ENCODE measurements around the gene ROR2.

ROR2 gene

DNA sequence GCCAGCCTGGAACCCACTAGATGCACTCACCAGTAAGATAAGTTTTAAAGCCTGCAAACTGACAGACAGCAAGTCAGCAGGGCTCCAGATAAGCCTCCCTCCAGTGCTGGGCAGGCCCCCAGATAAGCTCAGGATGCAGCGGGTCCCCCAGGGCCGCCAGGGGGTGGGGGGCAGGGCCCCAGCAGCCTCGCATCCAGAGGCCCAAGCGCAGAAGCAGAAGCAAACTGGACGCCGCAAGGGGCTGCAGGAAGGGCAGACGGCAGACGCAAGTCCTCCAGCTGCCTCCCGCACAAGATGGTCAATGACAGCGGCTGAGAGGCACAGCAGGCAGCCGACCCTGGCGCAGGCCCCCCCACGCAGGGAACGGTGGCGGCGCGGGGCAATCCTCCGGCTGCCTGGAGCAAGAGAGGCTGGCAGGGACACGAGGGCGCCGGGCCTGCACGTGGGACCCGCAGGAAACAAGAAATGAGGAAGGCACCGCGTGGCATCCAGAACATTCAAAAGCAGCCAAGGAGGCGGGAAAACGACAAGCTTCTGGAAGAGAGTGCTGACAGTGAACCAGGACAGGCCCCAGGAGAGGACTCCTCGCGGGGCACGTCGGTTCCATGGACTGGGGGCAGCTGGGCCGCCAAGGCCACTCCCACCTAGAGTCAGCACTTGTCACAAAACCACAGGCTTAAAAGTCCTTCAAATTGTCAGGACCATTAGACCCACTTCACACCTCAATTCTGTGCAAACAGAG, 49.8 kb downstream of the ROR2 start:
- no peak for DNase-seq (ENCODE audit: low read depth)

DNA sequence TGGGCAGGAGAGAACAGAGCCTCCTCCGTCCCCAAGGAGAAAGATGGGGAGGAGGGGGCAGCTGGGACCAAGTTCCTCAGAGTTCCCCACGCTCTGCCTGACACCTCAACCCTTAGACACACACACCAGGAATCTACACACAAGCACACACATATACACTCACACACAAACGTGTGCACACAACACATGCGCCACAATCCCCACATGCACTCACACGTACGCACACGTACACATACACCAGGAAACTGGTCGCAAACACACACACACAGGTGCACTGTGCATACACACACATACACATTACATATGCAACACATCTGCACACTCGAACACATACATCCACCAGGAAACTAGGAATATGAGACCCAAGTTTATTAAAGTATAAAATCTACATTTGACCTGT, 50.4 kb downstream of the ROR2 start:
- no peak for DNase-seq (ENCODE audit: low read depth)

DNA sequence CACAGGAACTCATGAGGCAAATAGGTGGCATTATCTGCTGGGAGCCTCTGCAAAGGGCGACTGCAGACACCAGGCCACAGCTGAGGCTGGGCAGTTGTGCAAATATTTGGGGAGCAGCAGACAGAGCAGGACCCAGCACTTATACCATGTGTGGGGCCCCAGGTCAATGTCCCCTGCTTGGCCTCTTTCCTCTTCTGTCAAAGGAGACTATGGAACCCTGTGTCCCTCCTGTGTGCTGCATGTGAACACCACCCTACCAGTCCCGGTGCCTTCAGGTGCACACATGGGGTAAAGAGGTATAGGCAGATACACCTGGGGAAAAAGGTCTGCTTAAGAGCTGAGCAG, 50.8 kb downstream of the ROR2 start:
- no peak for DNase-seq (ENCODE audit: low read depth)

DNA sequence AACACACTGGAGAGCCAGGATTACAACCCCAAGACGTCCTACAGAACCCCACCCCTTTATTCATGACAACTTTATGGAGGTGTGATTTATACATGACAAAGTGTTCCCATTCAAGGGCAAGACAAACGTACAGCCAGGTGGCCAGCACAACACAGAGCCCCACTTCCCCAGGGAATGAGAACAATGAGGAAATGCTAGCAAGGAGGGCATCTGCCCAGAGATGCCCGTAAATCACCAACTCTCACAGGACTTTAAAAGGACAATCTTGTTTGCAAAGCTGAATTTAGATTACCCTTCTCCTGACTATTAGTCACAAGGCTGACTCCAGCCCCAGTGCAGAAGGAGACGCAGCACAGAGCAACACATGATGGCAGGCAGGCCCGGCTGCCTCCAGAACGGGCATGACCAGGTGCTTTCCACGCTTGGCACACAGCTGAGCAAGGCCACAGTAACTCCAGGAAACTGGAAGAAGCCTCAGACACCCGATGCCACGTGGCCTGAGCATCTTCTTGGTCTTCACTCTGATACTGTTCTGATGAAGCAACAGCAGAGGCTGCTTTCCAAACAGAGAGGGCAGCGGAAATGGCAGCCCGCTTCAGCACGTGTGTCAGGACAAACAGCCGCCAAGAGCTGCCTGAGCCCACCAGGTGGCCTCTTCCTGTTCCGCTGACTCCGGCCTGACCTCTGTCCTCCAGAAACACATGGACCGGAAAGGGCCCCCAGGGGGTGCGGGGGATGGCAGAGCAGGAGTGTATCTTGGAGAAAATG, 51.4 kb downstream of the ROR2 start:
- no peak for DNase-seq (ENCODE audit: low read depth)

DNA sequence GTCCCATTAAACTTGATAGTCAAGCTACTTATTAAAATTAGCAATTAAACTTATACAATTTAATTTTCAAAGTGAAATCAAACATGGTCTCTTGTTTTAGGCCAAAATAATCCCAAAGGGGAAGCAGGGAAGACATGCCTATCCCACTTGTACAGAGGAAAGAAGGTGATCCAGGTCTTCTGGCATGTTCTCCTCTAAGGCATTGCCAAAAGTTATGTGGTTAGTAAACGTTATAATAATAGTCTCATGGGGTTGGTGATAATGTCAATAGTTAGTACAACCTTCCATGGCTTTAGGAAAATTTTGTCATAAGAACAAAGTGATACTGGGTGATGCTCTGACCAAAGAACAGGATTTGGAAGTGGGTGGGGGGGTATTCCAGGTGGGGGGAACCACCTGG, 52.8 kb downstream of the ROR2 start:
- DNase-seq (ENCODE audit: low read depth): no peak

DNA sequence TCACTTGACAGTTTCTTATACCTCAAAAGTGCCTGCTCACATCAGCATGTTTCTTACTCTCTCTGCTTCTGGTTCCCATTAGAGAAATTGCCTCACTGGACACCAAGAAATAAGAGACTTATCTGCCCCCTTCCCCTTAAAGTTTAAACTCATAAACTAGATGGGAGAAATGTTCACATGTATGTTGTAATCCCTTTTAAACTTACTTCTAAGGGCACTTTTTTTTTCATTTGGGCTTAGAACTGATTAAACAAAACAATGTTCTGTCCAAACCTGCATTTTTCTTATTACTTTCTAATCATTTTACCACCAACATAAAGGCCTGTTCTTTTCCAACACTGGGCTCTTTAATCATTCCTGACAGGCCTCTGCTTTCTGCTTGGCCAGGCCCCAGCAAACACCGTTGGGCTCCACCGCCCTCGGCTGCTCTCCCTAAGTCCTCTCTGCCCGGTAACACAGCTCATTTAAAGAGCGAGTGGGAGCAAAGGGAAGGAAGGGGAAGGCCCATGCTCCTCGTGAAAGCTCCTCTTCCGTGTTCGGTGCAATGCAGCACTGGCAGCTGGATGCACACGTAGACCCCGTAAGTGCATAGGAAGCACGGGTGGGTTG, 53.4 kb downstream of the ROR2 start:
- no peak for DNase-seq (ENCODE audit: low read depth)

DNA sequence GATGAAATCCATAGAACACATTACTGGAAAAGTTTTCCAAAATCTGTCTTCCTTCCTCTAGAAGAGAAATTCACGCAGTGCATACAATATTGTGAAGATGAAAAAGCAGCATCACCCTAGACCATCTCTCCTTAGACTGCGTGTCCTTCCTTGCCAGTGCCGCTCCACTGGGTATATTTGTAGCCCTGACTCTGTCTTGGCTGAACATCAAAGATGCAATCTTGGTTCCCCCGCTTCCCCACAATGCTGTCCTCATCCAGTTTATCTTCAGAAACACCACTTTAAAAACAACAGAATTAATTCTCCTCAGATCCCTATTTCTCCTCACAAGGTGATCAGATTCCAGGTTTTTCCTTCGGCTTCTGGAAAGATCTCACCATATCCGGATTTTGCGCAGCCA, 53.9 kb downstream of the ROR2 start:
- no peak for DNase-seq (ENCODE audit: low read depth)

DNA sequence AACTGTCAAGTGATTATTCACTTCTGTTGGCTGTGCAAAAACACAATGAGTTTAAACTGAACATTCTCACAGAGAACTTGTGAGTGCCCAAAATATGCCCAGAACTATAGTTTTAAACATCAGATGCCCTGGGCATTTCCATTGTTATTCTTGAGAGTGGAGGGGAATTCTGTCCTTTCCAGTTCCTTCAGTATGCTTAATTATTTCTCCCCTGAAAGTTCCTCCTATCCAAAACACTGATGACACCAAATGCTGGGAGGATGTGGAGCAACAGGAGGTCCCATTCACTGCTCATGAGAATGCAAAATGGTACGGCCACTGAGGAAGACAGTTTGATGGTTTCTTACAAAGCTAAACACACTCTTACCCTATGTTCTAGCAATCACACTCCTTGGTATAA, 55.5 kb downstream of the ROR2 start:
- DNase-seq (ENCODE audit: low read depth): no peak

DNA sequence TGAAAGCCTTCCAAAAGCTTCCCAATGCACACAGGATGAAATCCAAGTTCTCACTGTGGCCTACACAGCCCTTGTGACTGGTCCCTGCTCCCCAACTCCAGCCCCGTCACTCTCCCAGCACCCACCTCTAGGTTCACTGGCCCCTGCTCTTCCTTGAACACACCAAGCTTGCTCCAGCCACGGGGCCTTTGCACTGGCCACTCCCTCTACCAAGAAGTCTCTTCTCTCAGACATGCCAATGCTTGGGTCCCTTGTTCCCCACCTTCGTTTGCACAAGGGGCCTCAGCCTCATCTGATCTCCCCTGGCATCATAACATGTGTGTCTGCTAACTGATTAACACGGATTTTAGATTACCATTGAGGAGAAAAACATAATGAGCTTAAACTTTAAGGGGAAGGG, 56.0 kb downstream of the ROR2 start:
- no peak for DNase-seq (ENCODE audit: low read depth)

DNA sequence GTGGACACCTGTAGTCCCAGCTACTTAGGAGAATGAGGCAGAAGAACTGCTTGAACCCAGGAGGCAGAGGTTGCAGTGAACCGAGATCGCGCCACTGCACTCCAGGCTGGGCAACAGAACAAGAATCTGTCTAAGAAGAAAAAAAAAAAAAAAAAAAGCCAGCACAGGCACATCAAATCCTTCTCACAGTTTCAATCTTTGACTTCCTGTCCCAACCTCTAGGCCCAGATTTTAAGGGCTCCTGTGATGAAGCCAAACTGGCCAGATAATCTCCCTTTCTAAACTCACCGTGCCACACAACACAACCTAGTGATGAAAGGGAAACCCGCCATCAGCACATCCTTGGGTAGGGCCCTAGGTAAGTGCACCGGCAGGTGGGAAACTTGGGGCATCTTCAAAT, 58.1 kb downstream of the ROR2 start:
- DNase-seq (ENCODE audit: low read depth): no peak

DNA sequence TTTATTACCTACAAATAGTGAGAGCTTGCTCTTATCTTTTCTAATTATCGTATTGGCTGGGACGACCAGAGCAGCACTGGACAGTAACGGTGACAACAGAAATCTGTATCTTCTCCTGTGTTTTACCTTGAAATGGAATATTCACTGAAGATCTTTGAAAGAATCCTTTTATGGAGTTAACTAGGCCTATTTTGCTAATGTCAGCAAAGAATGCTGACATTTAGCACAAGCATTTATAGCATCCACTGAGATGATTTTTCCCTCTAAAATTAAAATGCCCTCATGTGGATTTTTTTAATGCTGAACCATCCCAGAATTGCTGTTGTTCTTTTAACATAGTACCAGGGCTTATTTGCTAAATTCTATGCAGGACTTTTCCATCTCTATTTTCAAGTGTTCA, 59.4 kb downstream of the ROR2 start:
- DNase-seq (ENCODE audit: low read depth): no peak

DNA sequence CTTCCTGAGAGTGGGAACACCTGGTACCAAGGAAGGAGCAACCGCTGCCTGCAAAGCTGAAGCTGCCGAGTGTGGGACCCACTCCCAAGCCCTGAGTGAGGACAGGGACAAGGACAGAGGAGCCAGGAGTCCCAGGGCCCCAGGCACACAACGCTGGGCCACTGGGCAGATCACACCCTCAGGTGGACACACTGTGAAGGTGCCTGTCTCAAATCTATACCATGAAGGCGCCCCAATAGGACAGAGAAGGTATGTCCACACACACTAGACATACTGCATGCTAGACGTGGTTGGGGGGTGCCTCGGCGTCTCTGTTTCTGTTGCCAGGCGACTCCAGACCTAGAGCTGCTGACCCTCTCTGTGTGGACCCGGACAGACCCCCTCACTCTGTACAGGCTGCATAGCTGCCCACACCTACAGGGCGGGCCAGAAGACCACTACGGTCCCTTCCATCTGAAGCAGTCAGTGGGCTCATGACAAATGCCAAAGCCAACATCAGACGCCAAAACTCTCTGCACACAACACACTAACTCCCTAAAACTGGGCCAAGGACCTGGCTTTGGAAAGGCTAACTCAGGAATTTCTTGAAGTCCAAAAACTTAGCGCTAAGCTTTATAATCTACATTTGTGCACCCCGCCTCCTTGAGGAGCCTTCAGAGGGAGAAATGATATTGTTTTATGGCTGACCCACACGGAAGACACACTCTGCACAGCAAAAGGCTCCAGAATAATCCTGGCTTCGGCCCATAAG, 60.7 kb downstream of the ROR2 start:
- DNase-seq (ENCODE audit: low read depth): no peak

DNA sequence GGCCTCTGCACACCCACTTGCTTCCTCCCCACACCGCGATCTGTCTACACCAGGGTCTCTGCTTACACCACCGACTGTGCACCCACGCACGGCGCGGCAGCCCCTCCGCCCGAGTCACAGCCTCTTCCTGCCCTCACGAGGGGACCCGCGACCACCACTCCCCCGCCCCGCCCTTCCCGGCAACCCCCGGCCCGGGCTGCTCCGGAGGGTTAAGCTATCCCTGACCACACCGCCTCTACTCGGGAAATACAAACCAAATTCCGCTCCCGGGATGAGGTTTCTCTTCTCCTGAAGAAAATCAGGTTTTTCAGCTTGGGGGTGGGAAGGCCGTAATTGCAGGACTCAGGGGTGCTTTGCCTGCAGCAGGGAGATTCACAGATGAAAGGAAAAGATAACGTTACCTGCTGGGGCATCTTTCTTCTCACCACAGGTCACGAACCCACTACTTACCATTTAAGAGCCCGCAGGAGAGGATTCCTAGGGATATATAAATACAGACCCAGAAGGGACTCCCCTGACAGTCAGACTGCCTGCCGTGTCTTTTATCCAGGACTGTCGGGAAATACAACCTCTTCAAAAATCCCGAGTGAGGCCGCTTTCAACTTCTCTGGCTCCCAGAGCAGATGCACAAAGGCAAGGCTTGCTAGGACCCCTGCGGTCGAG, 63.5 kb downstream of the ROR2 start:
- DNase-seq (ENCODE audit: low read depth): no peak

DNA sequence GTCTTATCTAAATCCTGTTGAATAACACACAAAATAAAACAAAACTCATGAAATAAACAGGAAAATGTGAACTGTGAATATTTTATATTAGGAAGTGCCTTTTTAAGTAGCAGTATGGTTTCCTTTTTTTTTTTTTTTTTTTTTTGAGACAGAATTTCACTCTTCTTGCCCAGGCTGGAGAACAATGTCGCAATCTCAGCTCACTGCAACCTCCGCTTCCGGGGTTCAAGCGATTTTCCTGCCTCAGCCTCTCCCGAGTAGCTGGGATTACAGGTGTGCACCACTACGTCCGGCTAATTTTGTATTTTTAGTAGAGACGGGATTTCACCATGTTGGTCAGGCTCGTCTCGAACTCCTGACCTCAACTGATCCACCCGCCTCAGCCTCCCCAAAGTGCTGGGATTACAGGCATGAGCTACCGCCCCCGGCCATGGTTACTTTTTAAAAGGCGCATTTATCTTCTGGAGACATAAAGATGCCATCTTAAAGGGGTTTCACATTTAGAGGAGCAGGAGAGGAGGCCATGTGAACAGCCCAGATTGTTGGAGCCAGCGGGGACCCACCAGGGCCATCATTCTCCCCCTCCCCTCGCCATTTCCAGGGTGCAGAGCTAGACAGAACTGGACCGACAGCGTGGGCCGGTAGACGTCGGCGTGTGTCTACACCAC, 64.1 kb downstream of the ROR2 start:
- DNase-seq (ENCODE audit: low read depth): no peak

DNA sequence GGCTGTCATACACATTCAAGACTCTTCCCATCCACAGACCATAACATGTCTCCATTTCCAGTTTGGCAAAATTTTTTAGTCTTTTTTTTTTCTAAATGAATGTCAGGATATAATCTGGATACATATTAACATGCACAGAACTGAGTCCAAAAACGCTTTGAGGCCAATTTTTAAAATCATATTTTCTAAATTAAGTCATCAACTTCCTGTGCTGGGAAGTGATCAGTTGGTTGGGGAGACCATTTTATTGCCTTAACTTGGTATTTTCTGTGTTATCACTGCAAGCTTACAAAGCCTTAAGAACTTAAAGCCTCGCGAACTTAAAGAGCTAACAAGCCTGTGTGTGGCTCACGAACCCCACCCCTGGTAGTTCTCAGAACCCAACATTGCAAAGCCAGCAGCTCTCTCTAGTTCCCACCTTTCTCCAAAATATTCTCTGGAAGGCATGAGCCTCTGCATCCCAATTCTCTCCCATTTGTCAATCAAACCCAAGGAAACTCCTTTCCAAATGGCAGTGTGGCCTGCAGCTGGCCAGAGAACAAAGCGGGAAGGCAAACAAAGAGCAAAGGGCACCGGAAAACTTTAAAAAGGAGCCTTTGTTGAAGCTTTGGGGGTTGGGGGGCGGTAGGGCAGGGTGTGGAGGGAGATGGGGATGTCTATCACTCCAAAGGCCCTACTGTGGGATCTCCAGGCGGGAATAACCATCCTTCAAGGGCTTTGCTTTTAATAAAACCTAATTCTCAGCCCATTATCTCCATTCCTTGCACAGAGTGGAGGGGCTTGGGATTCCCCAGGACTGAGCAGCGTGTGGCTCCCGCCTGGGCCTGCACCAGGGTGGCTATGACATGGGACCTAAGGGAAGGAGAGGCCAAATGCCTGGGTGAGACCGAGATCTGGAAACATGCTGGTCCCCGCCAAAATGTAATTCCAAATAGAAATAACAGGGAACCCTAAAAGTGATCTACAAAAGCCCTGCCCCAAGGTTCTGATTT, 65.0 kb downstream of the ROR2 start:
- DNase-seq (ENCODE audit: low read depth): peak; percentile 2

DNA sequence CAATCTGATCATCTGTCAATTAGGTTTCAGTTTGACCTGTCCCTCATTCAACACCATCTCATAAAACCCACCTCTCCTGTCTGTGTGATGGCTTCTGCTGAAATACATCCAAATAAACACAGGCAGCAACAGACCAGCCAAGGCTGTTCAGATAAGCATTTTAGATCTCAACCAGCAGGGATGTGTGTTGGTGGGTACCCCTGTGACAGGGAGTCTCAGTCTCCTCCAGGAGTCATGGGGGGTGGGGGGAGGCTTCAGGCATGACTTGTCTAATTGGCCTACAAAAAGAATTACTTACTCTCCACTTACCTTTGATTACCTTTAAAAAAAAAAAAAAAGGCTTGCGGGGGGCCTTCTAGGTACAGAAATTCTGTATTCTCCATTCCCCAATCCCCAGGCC, 65.9 kb downstream of the ROR2 start:
- no peak for DNase-seq (ENCODE audit: low read depth)

DNA sequence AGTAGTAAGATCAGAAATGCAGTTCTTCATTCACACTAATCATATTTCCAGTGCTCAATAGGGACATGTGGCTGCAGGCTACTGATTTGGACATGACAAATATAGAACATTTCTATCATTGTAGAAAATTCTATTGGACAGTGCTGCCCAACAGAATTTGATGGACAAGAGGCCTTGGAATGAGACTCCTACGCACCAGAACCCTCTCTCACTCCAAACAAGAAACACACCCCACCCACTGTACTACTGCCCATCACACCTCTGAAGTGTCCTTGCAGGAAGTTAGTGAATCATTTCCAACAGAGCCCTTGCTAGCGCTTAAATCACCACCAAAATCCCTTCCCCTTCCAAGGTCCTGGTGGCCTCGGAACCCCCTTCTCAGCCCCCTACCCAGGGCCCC, 66.5 kb downstream of the ROR2 start:
- DNase-seq (ENCODE audit: low read depth): no peak

DNA sequence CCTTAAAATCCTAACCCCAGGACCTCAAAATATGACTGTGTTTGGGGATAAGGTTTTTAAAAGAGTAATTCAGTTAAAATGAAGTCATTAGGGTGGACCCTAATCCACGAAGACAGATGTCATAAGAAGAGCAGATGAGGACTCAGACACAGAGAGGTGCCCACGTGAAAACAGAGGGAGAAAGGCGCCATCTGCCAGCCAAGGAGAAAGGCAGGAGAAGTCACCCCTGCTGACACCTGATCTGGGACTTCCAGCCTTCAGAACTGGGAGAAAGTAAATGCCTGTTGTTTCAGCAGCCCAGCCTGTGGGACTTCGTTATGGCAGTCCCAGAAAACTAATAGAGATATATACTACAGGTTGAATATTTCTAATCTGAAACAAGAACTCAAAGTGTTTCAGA, 67.4 kb downstream of the ROR2 start:
- DNase-seq (ENCODE audit: low read depth): no peak

DNA sequence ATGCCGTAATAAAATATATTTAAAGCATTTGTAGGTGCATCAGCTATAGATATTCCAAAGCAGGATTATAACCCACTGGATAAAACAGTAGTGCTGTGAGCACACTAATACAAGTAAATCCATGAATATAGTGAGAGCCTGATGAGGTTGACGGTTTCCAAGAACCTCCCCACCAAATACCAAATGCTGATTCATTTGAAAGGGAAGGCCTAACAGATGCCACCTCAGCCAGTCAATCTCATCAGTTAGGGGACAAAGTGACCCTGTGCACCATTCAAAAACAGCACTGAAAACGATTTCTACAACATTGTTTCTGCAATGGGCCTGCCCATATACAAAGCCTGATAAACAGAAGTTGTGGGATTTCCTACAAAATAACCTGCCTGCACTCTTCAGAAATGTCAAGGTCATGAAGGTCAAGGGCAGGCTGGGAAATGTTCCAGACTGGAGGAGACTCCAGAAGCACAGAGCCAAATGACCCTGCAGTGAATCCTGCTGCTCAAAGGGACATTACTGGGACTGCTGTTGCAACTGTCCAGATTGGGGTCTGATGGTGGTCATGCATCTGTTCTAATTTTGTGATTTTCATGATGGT, 69.6 kb downstream of the ROR2 start:
- DNase-seq (ENCODE audit: low read depth): no peak

DNA sequence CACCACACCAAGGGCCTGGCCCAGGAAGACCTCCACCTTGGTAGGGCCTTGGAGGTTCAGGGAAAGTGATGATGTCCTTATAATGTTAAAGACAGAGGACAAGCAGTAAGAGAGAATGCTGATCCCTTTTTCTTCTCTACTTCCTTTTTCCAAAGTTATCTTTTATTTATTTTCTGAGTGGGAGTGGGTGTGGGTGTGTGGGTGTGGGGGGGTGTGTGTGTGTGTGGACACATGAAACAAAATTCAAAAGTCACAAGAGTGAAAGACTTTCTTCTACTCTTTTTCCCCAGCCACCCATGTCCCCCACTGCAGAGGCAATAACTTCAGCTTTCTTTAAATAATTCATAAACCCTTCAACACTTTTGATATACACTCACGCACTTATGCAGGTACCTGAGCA, 70.8 kb downstream of the ROR2 start:
- DNase-seq (ENCODE audit: low read depth): no peak
